ENCODE results near the gene EHD2. TPM values are rescaled to one million over a fixed set of nuclear protein-coding genes. Genes with fewer than 3 reads are reported as not detected.

Gene EHD2
- total and polyA plus RNA-seq, 2 experiments from 2014 or later, result 0.64 to 2.1 TPM

GRCh38 chr19:47792616-47793015 is 79.4 kb downstream of the EHD2 start:
- Histone ChIP-seq H3K27ac (no peak overlapping the region), H3K4me1 (ENCODE audit: low read depth) (no peaks in the 10 kb centered on the region), H3K4me3 (no peak overlapping the region), H3K9me3 (ENCODE audit: low read depth) (no peaks in the 10 kb centered on the region), H3K27me3 (no peaks in the 10 kb centered on the region), H3K36me3 (peaks cover 2% of the 10 kb centered on the region)
- no peak for TF ChIP-seq CTCF (IDR thresholded peaks at IDR 0.05; ENCODE audit: low read depth, low read length)
- DNase-seq (ENCODE audit: low read depth in 1 of 2, low spot score in 1 of 2), result no peak

Other genes starting within 250 kb of the EHD2 start
- gene SLC8A2, start 241.5 kb upstream of the EHD2 start, total RNA-seq, result 3.7 and 4.6 TPM in 2 replicates
- 0.67 and 0.99 TPM in 2 replicates for gene SLC8A2, start 241.5 kb upstream of the EHD2 start, polyA plus RNA-seq
- 10.2 and 10.4 TPM in 2 replicates for gene KPTN, start 229.2 kb upstream of the EHD2 start, total RNA-seq
- gene KPTN, start 229.2 kb upstream of the EHD2 start, polyA plus RNA-seq, result 15.5 and 20.6 TPM in 2 replicates
- gene NAPA, start 198.4 kb upstream of the EHD2 start, total RNA-seq, result 62.5 and 108 TPM in 2 replicates
- gene NAPA, start 198.4 kb upstream of the EHD2 start, polyA plus RNA-seq, result 123 and 173 TPM in 2 replicates
- gene ZNF541, start 140.3 kb upstream of the EHD2 start, total RNA-seq, result 0.49 TPM in 1 of 2 replicates, not detected in the other
- not detected in 2 replicates for gene ZNF541, start 140.3 kb upstream of the EHD2 start, polyA plus RNA-seq
- 7.8 and 13.5 TPM in 2 replicates for gene BICRA, start 104.3 kb upstream of the EHD2 start, total RNA-seq
- 3.0 and 5.0 TPM in 2 replicates for gene BICRA, start 104.3 kb upstream of the EHD2 start, polyA plus RNA-seq
- gene NOP53, start 32.1 kb downstream of the EHD2 start, total RNA-seq, result 149 and 278 TPM in 2 replicates
- 81.8 and 112 TPM in 2 replicates for gene NOP53, start 32.1 kb downstream of the EHD2 start, polyA plus RNA-seq
- 1,194 and 1,690 TPM in 2 replicates for gene SELENOW, start 65.3 kb downstream of the EHD2 start, total RNA-seq
- gene SELENOW, start 65.3 kb downstream of the EHD2 start, polyA plus RNA-seq, result 1,855 and 2,152 TPM in 2 replicates
- not detected in 2 replicates for gene TPRX1, start 91.1 kb downstream of the EHD2 start, total RNA-seq
- gene TPRX1, start 91.1 kb downstream of the EHD2 start, polyA plus RNA-seq, result not detected in 2 replicates
- gene CRX, start 108.5 kb downstream of the EHD2 start, total RNA-seq, result 0.11 and 0.15 TPM in 2 replicates
- 0.04 and 0.06 TPM in 2 replicates for gene CRX, start 108.5 kb downstream of the EHD2 start, polyA plus RNA-seq
- gene TPRX2, start 145.8 kb downstream of the EHD2 start, total RNA-seq, result not detected in 2 replicates
- gene TPRX2, start 145.8 kb downstream of the EHD2 start, polyA plus RNA-seq, result not detected in 2 replicates
- not detected in 2 replicates for gene SULT2A1, start 172.9 kb downstream of the EHD2 start, total RNA-seq
- 0.09 and 0.34 TPM in 2 replicates for gene SULT2A1, start 172.9 kb downstream of the EHD2 start, polyA plus RNA-seq